Epithelial cell of proximal tubule (primary cell): ENCODE measurements around the gene IL17RD. TPM values are rescaled to one million over a fixed set of nuclear protein-coding genes. Genes with fewer than 3 reads are reported as not detected.

Experiments used
- DNase-seq: peaks from one replicate; pipeline ENCODE4 v3.0.0-alpha.2; 2011; ENCODE audit warnings: low read depth
- H3K4me3 ChIP-seq: 2 replicates; pipeline ENCODE4 v1.5.1; 2011; ENCODE audit warnings: low read depth, mild to moderate bottlenecking, low read length
- total RNA-seq: library from RNA; depleted of rRNA; stranded (reverse); fragments of >200 nt; gene quantifications from 2 replicates; pipeline ENCODE4 v1.2.3, GENCODE V29; 2015
- TF ChIP-seq, protein P1 (sequence below): conservative IDR thresholded peaks from 2 replicates; pipeline ENCODE4 v1.5.1; 2012; ENCODE audit warnings: low read depth, mild to moderate bottlenecking, low read length

Gene IL17RD
- total RNA-seq, 1 donor from 2014 or later, result 28.2 TPM

DNA sequence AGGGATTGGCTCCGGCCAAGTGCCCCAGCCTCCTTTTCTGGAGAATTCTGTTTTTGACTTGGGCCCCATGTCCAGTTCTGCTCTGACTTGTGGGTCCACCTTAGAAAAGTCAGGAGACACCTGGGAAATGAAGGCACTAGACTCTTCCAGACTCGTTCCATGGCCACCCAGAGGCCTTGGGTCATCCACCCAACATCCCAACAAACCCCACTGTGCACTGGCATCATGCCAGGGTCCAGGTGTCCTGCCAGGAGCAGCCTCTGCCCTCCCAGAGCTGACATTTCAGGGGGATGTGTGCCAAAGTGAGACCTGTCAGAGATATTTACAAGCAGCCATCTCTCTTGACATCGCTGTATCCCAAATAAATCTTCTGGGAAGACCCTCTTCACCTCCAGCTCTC is 91.5 kb downstream of the IL17RD start:
- TF ChIP-seq, protein P1, sequence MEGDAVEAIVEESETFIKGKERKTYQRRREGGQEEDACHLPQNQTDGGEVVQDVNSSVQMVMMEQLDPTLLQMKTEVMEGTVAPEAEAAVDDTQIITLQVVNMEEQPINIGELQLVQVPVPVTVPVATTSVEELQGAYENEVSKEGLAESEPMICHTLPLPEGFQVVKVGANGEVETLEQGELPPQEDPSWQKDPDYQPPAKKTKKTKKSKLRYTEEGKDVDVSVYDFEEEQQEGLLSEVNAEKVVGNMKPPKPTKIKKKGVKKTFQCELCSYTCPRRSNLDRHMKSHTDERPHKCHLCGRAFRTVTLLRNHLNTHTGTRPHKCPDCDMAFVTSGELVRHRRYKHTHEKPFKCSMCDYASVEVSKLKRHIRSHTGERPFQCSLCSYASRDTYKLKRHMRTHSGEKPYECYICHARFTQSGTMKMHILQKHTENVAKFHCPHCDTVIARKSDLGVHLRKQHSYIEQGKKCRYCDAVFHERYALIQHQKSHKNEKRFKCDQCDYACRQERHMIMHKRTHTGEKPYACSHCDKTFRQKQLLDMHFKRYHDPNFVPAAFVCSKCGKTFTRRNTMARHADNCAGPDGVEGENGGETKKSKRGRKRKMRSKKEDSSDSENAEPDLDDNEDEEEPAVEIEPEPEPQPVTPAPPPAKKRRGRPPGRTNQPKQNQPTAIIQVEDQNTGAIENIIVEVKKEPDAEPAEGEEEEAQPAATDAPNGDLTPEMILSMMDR, result no peak
- H3K4me3 ChIP-seq, result no peak overlapping the region
- no peak for DNase-seq

DNA sequence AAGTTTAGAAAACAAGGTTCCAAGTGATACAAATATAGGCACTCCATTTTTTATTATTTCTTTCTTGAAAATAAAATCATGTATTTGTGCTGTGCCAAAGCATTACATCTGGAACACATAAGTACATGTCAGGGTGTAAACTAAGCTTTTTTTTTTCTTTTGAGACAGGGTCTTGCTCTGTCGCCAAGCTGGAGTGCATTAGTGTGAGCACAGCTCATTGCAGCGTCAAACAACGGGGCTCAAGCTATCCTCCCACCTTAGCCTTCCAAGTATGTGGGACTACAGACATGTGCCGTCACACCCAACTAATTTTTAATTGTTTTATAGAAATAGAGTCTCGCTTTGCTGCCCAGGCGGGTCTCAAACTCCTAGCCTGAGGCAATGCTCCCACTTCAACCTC is 95.7 kb downstream of the IL17RD start:
- no peak for DNase-seq
- no peak overlapping the region for H3K4me3 ChIP-seq
- TF ChIP-seq, protein P1, result no peak

DNA sequence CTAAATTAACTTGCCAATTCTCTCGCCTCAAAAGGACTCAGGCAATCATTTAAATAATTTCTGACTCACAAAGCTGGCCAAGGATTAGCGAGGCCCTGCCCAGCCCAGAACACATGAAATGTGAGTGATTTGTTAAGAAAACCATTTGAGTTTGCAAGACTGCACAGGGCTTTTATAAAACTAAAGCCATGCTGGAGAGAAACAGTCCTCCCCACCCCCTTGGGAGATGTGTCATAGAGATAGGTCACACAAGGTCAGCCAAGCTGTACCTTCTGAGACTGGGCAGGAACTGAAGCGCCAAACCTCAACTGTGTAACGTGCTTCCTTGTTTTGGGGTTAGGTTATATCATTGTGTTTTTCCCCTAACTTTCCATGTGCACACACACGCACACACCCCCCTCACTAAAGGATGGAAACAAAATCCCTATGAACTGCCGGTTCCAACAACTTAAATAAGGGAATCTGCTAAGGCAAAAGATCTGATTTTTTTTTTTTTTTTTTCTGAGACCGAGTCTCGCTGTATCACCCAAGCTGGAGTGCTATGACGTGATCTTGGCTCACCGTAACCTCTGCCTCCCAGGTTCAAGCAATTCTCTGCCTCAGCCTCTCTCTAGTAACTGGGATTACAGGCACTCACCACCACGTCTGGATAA is 96.6 kb downstream of the IL17RD start:
- DNase-seq, result peak; percentile 99
- H3K4me3 ChIP-seq, result peak overlapping the region; percentile 6
- TF ChIP-seq, protein P1, result no peak

DNA sequence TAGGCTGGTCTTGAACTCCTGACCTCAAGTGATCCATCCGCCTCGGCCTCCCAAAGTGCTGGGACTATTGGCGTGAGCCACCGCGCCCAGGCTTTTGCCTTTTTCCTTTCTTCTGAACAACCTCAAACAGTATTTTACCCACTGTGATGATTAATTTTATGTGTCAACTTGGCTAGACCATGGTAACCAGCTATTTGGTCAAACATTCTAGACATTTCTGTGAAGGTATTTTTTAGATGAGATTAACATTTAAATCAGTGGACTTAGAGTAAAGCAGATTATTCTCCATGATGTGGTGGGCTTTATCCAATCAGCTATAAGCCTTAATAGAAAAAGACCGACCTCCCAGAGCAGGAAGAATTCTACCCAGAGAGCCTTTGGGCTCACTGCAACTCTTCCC is 98.7 kb downstream of the IL17RD start:
- TF ChIP-seq, protein P1, result no peak
- no peak overlapping the region for H3K4me3 ChIP-seq
- no peak for DNase-seq

DNA sequence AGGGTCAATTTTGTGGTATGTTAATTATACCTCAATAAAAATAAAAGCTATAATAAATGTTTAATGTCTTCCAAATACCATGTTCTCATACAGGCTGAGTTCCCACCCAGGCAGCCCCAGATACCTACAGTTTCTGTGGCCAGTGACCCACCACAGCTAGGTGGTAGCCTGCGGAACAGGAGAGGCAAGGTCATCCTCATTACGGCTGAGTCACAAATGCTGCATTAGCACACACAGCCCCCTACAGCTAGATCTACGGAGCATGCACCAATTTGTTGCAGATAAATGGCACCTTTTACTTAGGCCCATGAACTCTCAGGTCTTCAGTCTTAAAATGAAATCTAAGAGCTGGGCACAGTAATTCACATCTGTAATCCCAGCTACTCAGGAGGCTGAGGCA is 99.6 kb downstream of the IL17RD start:
- H3K4me3 ChIP-seq, result no peak overlapping the region
- no peak for DNase-seq
- TF ChIP-seq, protein P1, result no peak

DNA sequence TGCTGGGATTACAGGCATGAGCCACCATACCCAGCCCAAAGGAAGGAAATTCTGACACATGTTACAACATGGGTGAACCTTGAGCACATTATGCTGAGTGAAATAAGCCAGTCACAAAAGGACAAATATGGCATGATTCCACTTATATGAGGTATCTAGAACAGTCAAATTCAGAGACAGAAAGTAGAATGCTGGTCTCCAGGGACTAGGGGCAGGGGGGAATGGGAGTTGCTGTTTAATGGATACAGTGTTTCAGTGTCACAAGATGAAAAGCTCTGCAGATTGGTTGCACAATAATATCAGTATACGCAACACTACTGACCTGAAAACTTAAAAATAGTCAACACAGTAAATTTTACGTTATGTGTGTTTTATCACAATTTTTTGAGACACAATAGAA is 100.6 kb downstream of the IL17RD start:
- TF ChIP-seq, protein P1, result no peak
- DNase-seq, result no peak
- H3K4me3 ChIP-seq, result no peak overlapping the region

DNA sequence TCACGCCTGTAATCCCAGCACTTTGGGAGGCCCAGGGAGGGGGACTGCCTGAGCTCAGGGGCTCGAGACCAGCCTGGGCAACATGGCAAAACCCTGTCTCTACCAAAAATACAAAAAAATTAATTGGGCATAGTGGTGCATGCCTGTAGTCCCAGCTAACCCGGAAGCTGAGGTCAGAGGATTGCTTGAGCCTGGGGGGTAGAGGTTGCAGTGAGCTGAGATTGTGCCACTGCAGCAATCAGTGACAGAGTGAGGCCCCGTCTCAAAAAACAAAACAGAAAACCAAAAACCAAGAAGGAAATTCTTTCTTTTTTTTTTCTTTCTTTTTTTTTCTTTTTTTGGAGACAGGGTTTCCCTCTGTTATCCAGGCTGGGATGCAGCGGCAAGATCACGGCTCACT is 101.2 kb downstream of the IL17RD start:
- H3K4me3 ChIP-seq, result no peak overlapping the region
- no peak for DNase-seq
- TF ChIP-seq, protein P1, result no peak
